ENCODE results near the gene GSAP.

GSAP gene

GRCh38 chr7:77407906-77408305, 8.2 kb downstream of the GSAP start:
- Histone ChIP-seq H3K27ac (no peak overlapping the region), H3K4me2 (ENCODE audit: low read length) (no peak overlapping the region), H3K4me1 (no peaks in the 10 kb centered on the region), H3K4me3 (ENCODE audit: low read depth, low read length) (no peak overlapping the region), H3K9me3 (ENCODE audit: control insufficient read depth, low read length) (no peaks in the 10 kb centered on the region), H3K9ac (no peak overlapping the region), H3K36me3 (ENCODE audit: control insufficient read depth, insufficient read depth, low read length) (no peaks in the 10 kb centered on the region), H3K79me2 (no peaks in the 10 kb centered on the region), H3K27me3 (ENCODE audit: control insufficient read depth, insufficient read depth, low read length) (no peaks in the 10 kb centered on the region), H2AFZ (no peak overlapping the region)
- no peak for TF ChIP-seq CTCF (IDR thresholded peaks at IDR 0.05)

- Histone ChIP-seq H3K4me1 (no peaks in the 10 kb centered on the region), H3K79me2 (no peaks in the 10 kb centered on the region), H3K4me2 (ENCODE audit: low read length) (no peak overlapping the region), H3K36me3 (ENCODE audit: control insufficient read depth, insufficient read depth, low read length) (no peaks in the 10 kb centered on the region), H3K27me3 (ENCODE audit: control insufficient read depth, insufficient read depth, low read length) (no peaks in the 10 kb centered on the region), H3K27ac (no peak overlapping the region), H3K4me3 (ENCODE audit: low read depth, low read length) (no peak overlapping the region), H3K9ac (no peak overlapping the region), H3K9me3 (ENCODE audit: control insufficient read depth, low read length) (no peaks in the 10 kb centered on the region), H2AFZ (no peak overlapping the region)
- TF ChIP-seq CTCF (IDR thresholded peaks at IDR 0.05), result no peak
Observed at GRCh38 chr7:77406421-77406820, 9.7 kb downstream of the GSAP start.

GRCh38 chr7:77404641-77405040, 11.5 kb downstream of the GSAP start:
- no peak for TF ChIP-seq CTCF (IDR thresholded peaks at IDR 0.05)
- Histone ChIP-seq H3K9me3 (ENCODE audit: control insufficient read depth, low read length) (no peaks in the 10 kb centered on the region), H3K4me3 (ENCODE audit: low read depth, low read length) (no peak overlapping the region), H3K79me2 (no peaks in the 10 kb centered on the region), H3K9ac (no peak overlapping the region), H3K4me1 (no peaks in the 10 kb centered on the region), H3K27ac (no peak overlapping the region), H2AFZ (no peak overlapping the region), H3K27me3 (ENCODE audit: control insufficient read depth, insufficient read depth, low read length) (no peaks in the 10 kb centered on the region), H3K36me3 (ENCODE audit: control insufficient read depth, insufficient read depth, low read length) (no peaks in the 10 kb centered on the region), H3K4me2 (ENCODE audit: low read length) (no peak overlapping the region)

- H3K9ac ChIP-seq, result no peak overlapping the region
- no peaks in the 10 kb centered on the region for H3K27me3 ChIP-seq (ENCODE audit: control insufficient read depth, insufficient read depth, low read length)
- no peak overlapping the region for H2AFZ ChIP-seq
- no peak for TF ChIP-seq CTCF (IDR thresholded peaks at IDR 0.05)
- H3K9me3 ChIP-seq (ENCODE audit: control insufficient read depth, low read length), result no peaks in the 10 kb centered on the region
- H3K27ac ChIP-seq, result no peak overlapping the region
- H3K79me2 ChIP-seq, result no peaks in the 10 kb centered on the region
- no peak overlapping the region for H3K4me2 ChIP-seq (ENCODE audit: low read length)
- H3K4me3 ChIP-seq (ENCODE audit: low read depth, low read length), result no peak overlapping the region
- no peaks in the 10 kb centered on the region for H3K4me1 ChIP-seq
- H3K36me3 ChIP-seq (ENCODE audit: control insufficient read depth, insufficient read depth, low read length), result no peaks in the 10 kb centered on the region
Observed at GRCh38 chr7:77403957-77404356, 12.2 kb downstream of the GSAP start.

GRCh38 chr7:77402818-77403217, 13.3 kb downstream of the GSAP start:
- Histone ChIP-seq H3K36me3 (ENCODE audit: control insufficient read depth, insufficient read depth, low read length) (no peaks in the 10 kb centered on the region), H2AFZ (no peak overlapping the region), H3K27me3 (ENCODE audit: control insufficient read depth, insufficient read depth, low read length) (no peaks in the 10 kb centered on the region), H3K9ac (no peak overlapping the region), H3K27ac (no peak overlapping the region), H3K9me3 (ENCODE audit: control insufficient read depth, low read length) (no peaks in the 10 kb centered on the region), H3K79me2 (no peaks in the 10 kb centered on the region), H3K4me3 (ENCODE audit: low read depth, low read length) (no peak overlapping the region), H3K4me2 (ENCODE audit: low read length) (no peak overlapping the region), H3K4me1 (no peaks in the 10 kb centered on the region)
- no peak for TF ChIP-seq CTCF (IDR thresholded peaks at IDR 0.05)

Data from parathyroid adenoma (tissue), 2 donors.